ENCODE data around the gene ZSCAN23. TPM values are rescaled to one million over a fixed set of nuclear protein-coding genes. Genes with fewer than 3 reads are reported as not detected.

ZSCAN23 gene
- total and polyA plus RNA-seq, 9 of the 15 experiments (the other 6 are each of a cell fraction or from before 2014, with no cell fraction given), result 0.05 to 0.29 (median 0.21) TPM; not detected in 1

DNA sequence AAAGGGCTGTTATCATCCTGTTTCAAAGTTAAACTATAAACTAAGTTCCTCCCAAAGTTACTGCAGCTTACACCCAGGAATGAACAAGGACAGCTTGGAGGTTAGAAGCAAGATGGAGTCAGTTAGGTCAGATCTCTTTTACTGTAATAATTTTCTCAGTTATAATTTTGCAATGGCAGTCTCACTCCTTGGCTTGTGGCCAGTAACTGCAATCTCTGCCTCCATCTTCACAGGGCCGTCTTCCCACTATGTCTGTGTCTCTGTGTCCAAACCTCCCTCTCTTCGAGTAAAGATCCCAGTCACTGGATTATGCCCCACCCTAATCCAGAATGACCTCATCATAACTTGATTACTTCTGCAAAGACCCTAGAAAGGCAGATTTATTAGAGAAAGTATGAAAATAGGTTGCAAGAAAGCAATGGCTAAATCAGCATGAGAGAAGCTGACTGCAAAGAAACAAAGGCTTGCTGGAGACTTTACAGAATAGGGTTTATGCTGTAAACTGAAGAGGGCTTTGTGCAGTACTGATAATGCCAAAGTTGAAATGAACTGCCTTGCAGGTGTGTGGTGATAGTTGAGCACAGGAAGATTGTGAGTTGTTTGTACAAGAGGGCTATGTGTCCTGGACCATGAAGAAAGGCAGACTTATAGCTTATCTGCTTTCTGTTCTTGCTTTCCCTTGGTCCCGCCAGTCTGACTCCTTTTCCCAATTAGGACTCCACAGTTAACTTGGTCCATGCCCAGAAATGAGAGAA is 43.9 kb upstream of the ZSCAN23 start (continued):
- TF ChIP-seq ZNF407 (IDR thresholded peaks at IDR 0.05; ENCODE audit: low read depth) (no peak), ZNF316 (IDR thresholded peaks at IDR 0.05) (no peak), HMG20B (CRISPR knock-in tag; IDR thresholded peaks at IDR 0.05) (no peak), EP300 (IDR thresholded peaks at IDR 0.05; ENCODE audit: low read length) (no peak; the same call in 1 of the 2 replicates), GABPB2 (CRISPR knock-in tag; conservative IDR thresholded peaks at IDR 0.05) (no peak), ZNF134 (CRISPR knock-in tag; conservative IDR thresholded peaks at IDR 0.05) (no peak), RB1 (IDR thresholded peaks at IDR 0.05; ENCODE audit: low read depth) (no peak), KHSRP (IDR thresholded peaks at IDR 0.05) (no peak), BRF2 (IDR thresholded peaks at IDR 0.05; ENCODE audit: borderline replicate concordance, insufficient read depth, insufficient read length) (no peak), GABPA (tag; conservative IDR thresholded peaks at IDR 0.05; ENCODE audit: low read depth) (peak; percentile 21; the same call in 1 of the 2 replicates), E2F1 (CRISPR knock-in tag; IDR thresholded peaks at IDR 0.05) (no peak), ARNT (IDR thresholded peaks at IDR 0.05) (no peak), ZNF324 (CRISPR knock-in tag; IDR thresholded peaks at IDR 0.05) (no peak), SMAD2 (IDR thresholded peaks at IDR 0.05; ENCODE audit: low read depth, low read length) (no peak)
- TF ChIP-seq, protein P1, sequence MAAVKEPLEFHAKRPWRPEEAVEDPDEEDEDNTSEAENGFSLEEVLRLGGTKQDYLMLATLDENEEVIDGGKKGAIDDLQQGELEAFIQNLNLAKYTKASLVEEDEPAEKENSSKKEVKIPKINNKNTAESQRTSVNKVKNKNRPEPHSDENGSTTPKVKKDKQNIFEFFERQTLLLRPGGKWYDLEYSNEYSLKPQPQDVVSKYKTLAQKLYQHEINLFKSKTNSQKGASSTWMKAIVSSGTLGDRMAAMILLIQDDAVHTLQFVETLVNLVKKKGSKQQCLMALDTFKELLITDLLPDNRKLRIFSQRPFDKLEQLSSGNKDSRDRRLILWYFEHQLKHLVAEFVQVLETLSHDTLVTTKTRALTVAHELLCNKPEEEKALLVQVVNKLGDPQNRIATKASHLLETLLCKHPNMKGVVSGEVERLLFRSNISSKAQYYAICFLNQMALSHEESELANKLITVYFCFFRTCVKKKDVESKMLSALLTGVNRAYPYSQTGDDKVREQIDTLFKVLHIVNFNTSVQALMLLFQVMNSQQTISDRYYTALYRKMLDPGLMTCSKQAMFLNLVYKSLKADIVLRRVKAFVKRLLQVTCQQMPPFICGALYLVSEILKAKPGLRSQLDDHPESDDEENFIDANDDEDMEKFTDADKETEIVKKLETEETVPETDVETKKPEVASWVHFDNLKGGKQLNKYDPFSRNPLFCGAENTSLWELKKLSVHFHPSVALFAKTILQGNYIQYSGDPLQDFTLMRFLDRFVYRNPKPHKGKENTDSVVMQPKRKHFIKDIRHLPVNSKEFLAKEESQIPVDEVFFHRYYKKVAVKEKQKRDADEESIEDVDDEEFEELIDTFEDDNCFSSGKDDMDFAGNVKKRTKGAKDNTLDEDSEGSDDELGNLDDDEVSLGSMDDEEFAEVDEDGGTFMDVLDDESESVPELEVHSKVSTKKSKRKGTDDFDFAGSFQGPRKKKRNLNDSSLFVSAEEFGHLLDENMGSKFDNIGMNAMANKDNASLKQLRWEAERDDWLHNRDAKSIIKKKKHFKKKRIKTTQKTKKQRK (IDR thresholded peaks at IDR 0.05; ENCODE audit: borderline replicate concordance, low read depth, low read length), result no peak
